Stimulated activated CD4-positive, alpha-beta T cell treated with anti-CD3 and anti-CD28 coated beads, Interleukin-15, amount 100 ng/mL, for 48 hours (primary cell): ENCODE results near the gene KIF3B.
"Not testable (repeated sequence)": the region's sequence is repeated elsewhere in the genome, so short reads cannot be mapped to it uniquely, and the experiment has no call there.

Source experiments
- DNase-seq, 2 donors: peaks; one replicate each; pipeline ENCODE4 v3.0.0-alpha.2; 2020; ENCODE audit warnings: low read depth in 2 of 2

The KIF3B gene

GRCh38 chr20:32356622-32357374, 79.3 kb downstream of the KIF3B start:
- DNase-seq: no peak

- no peak for DNase-seq
Observed at GRCh38 chr20:32357375-32357868, 80.0 kb downstream of the KIF3B start.

- DNase-seq: peak; percentile 95 to 96
Observed at GRCh38 chr20:32357869-32358631, 80.6 kb downstream of the KIF3B start, which contains the start of gene ASXL1. Gene ASXL1 (plus strand): TSS chr20:32358331. CDS start chr20:32358776, 445 bp downstream.

GRCh38 chr20:32358632-32358882, 81.1 kb downstream of the KIF3B start:
- DNase-seq: no peak

- DNase-seq: peak; percentile 71 to 74
Observed at GRCh38 chr20:32358883-32359632, 81.6 kb downstream of the KIF3B start.

- DNase-seq: no peak
Observed at GRCh38 chr20:32359633-32360332, 82.3 kb downstream of the KIF3B start.

GRCh38 chr20:32360333-32360634, 82.8 kb downstream of the KIF3B start:
- DNase-seq: no peak

- no peak for DNase-seq
Observed at GRCh38 chr20:32362901-32363364, 85.5 kb downstream of the KIF3B start.

GRCh38 chr20:32363492-32363891, 86.0 kb downstream of the KIF3B start:
- no peak for DNase-seq

- DNase-seq: no peak
Observed at GRCh38 chr20:32364554-32365208, 87.2 kb downstream of the KIF3B start.

GRCh38 chr20:32365564-32365963, 88.1 kb downstream of the KIF3B start:
- DNase-seq: no peak

- DNase-seq: no peak
Observed at GRCh38 chr20:32366380-32366779, 88.9 kb downstream of the KIF3B start.

- DNase-seq: no peak
Observed at GRCh38 chr20:32368323-32368722, 90.9 kb downstream of the KIF3B start.

GRCh38 chr20:32368925-32369324, 91.5 kb downstream of the KIF3B start:
- no peak for DNase-seq

- no peak for DNase-seq
Observed at GRCh38 chr20:32370897-32371296, 93.4 kb downstream of the KIF3B start.

GRCh38 chr20:32378461-32378860, 101.0 kb downstream of the KIF3B start:
- DNase-seq: no peak

GRCh38 chr20:32380037-32380436, 102.6 kb downstream of the KIF3B start:
- not testable (repeated sequence) for DNase-seq

- no peak for DNase-seq
Observed at GRCh38 chr20:32380745-32381144, 103.3 kb downstream of the KIF3B start.

- DNase-seq: no peak
Observed at GRCh38 chr20:32382102-32382950, 104.9 kb downstream of the KIF3B start.

- not testable (repeated sequence) for DNase-seq
Observed at GRCh38 chr20:32383441-32383840, 106.0 kb downstream of the KIF3B start.
